Activated T-cell treated with anti-CD3 and anti-CD28 coated beads for 24 hours (primary cell): ENCODE measurements around the gene HSPBAP1.
"Not testable (repeated sequence)": the region's sequence is repeated elsewhere in the genome, so short reads cannot be mapped to it uniquely, and the experiment has no call there.

Experiments used
- DNase-seq: peaks from one replicate; pipeline ENCODE4 v3.0.0-alpha.2; 2020; ENCODE audit warnings: low read depth

The HSPBAP1 gene

DNA sequence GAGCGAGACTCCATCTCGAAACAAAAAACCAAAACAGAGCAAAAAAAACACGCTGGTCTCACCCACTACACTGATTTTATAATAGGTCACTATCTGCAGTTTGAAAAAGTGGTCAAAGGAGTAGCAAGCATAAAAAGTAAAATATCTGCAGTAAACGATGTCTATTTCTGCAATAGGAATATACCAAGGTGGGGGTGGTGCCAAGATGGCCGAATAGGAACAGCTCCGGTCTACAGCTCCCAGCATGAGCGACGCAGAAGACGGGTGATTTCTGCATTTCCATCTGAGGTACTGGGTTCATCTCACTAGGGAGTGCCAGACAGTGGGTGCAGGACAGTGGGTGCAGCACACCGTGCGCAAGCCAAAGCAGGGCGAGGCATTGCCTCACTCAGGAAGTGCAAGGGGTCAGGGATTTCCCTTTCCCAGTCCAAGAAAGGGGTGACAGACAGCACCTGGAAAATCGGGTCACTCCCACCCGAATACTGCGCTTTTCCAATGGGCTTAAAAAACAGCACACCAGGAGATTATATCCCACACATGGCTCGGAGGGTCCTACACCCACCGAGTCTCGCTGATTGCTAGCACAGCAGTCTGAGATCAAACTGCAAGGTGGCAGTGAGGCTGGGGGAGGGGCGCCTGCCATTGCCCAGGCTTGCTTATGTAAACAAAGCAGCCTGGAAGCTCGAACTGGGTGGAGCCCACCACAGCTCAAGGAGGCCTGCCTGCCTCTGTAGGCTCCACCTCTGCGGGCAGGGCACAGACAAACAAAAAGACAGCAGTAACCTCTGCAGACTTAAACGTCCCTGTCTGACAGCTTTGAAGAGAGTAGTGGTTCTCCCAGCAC, 60.7 kb downstream of the HSPBAP1 start:
- DNase-seq: not testable (repeated sequence)

- DNase-seq: no peak
These were observed 63.4 kb downstream of the HSPBAP1 start for GRCh38 chr3:122730240-122730639.

GRCh38 chr3:122728756-122729514, 64.7 kb downstream of the HSPBAP1 start:
- DNase-seq: no peak

GRCh38 chr3:122728186-122728585, 65.4 kb downstream of the HSPBAP1 start:
- DNase-seq: no peak

DNA sequence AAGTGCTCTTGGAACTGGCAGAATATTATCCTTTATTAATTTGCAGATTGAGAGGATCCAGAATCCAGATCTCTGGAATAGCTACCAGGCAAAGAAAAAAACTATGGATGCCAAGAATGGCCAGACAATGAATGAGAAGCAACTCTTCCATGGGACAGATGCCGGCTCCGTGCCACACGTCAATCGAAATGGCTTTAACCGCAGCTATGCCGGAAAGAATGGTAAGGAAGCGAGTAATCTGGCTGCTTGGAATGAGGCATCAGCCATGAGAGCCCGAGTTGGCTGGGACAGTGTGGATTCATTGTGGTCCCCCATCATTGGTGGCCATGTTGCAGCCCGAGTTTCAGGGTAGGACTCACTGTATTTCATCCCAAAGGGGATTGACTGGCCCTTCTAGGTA, 65.9 kb downstream of the HSPBAP1 start:
- no peak for DNase-seq

DNA sequence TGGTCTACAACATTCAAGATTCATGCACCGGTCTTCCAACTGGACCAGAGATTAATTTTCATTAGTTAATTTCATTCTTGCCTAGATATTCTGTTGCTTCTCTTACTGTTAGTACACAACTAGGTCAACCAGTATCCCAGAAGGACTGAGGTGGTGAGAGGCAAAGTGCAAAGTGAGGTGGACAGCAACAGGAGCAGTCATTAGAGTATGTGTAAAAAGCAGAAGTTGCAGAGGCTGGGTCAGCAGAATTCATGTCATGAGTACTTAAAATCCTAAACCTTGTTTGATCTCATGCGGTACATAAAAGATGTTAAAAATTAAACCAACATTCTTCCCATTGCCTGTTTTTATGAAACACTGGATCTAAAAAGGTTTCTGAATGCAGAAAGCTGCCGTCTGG, 66.3 kb downstream of the HSPBAP1 start:
- no peak for DNase-seq

DNA sequence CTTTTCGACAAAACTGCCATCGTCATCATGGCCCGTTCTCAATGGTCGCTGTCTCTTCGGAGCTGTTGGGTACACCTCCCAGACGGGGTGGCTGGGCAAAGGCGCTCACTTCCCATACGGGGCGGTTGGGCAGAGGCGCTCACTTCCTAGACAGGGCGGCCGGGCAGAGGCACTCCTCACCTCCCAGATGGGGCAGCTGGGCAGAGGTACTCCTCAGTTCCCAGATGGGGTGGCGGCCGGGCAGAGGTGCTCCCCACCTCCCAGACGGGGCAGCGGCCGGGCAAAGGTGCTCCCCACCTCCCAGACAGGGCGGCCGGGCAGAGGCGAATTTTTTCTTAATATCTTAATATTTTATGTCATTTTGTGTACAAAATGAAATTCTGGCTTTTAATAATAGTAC, 68.5 kb downstream of the HSPBAP1 start:
- no peak for DNase-seq

DNA sequence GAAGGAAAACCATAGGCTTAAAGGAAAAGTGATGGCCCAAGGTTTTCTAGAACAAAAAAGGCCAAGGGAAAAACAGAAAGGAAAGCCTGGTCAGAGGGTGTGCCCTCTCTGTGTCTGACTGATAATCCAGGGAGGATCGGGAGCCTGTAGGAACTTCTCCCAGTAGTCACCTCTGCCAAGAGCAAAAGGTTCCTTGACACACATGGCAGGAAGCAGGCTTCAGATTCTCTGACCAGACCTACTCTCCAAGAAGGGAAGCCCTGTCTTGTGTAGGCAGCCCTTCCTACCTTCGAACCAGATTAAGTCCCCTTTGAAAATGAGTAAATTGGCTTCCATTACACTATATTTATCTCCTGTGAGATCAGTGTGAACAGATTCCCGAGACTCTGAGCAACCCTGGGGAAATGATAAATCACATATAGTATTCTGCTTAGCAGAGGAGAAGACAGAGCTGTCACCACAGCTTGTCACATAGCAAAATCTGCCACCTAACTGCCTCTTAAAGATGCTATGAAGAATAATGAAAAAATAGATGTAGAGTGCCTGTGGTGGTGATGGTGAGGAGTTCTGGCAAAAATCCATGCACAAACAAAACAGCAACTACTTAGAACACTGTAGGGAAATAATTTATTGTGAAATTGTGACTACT, 74.2 kb downstream of the HSPBAP1 start:
- DNase-seq: no peak

DNA sequence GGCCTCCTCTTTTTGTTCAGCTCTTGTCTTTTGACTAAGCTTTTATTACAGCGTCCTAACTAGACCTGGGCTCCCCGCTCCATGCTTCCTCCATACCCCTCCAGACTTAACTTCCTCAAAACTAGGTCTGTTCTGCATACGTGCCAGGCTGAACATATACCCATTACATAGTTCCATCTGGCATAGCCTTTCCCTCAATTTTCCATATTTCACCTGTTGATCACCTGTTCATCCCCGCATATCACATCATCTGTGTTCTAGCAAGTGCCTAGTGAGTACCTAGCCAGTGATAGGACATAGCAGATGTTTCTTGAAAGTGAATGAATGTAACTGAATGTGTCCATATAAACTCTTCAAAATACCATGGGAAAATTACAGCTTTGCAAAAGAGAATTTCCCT, 77.0 kb downstream of the HSPBAP1 start:
- no peak for DNase-seq

DNA sequence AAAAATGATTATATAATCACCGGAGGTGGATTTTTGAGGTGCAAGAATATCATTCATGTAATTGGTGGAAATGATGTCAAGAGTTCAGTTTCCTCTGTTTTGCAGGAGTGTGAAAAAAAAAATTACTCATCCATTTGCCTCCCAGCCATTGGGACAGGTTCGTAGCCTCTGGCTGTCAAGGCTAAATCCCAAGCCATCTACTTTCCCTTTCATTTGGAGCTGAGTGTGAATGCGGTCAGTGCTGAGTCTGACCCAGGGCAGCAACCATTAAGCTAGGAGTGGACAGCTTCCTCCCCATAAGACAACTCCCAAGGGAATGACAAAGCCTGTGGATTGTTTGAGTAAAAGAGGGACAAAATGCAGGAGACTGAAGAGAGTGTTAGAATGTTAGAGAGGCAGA, 79.4 kb downstream of the HSPBAP1 start:
- no peak for DNase-seq

- not testable (repeated sequence) for DNase-seq
These were observed 82.9 kb downstream of the HSPBAP1 start for GRCh38 chr3:122710616-122711251.

DNA sequence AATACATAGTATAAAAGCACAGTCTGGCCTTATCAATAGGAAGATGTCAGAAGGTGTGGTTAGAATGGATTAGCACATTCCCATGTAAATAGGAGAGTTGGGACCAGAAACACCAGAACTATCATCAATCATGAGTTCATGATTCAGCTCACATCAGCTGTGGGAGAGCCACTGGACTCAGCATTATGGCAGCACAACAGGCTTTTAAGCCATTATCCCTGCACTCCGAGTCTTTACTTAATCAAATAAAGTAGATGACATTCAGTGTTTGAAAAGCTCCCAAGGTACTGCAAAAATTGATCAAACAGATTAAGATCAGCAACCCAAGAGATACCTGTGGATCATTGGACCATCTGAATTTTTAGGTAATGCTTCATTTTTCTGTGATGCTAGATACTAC, 88.3 kb downstream of the HSPBAP1 start:
- DNase-seq: no peak

DNA sequence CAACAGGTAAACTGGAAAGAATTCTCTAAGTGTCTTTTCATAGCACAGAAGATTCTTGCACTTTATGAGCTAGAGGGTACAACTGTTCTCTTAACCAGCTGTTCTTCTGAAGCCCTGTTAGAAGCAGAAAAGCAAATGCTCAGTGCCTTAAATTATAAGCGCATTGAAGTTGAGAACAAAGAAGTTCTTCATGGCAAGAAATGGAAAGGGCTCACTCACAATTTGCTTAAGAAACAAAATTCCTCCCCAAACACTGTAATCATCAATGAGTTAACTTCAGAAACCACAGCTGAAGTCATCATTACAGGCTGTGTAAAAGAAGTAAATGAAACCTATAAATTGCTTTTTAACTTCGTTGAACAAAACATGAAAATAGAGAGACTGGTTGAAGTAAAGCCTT, 93.4 kb downstream of the HSPBAP1 start:
- DNase-seq: no peak

- no peak for DNase-seq
These were observed 95.5 kb downstream of the HSPBAP1 start for GRCh38 chr3:122697952-122698620.

GRCh38 chr3:122695927-122696561, 97.6 kb downstream of the HSPBAP1 start:
- no peak for DNase-seq

GRCh38 chr3:122694966-122695365, 98.7 kb downstream of the HSPBAP1 start:
- DNase-seq: no peak

GRCh38 chr3:122692674-122693073, 101.0 kb downstream of the HSPBAP1 start:
- no peak for DNase-seq

- no peak for DNase-seq
These were observed 102.4 kb downstream of the HSPBAP1 start for GRCh38 chr3:122691195-122691594.

- DNase-seq: no peak
These were observed 103.5 kb downstream of the HSPBAP1 start for GRCh38 chr3:122690096-122690495.
